ENCODE measurements around the gene ASTN1.

GRCh38 chr1:177145106-177146070, 19.1 kb downstream of the ASTN1 start:
- TF ChIP-seq CTCF (conservative IDR thresholded peaks at IDR 0.05; ENCODE audit: low read length): no peak
- no peak for TF ChIP-seq EZH2phosphoT487 (IDR thresholded peaks at IDR 0.05; ENCODE audit: borderline replicate concordance, low read depth, low read length)

Measured in OCI-LY7 (cell line).